Measurements from ENCODE around the gene TREML2.

GRCh38 chr6:41179163-41179562 is 21.8 kb downstream of the TREML2 start:
- TF ChIP-seq CTCF (conservative IDR thresholded peaks at IDR 0.05) (no peak), EZH2 (IDR thresholded peaks at IDR 0.05; ENCODE audit: low read depth) (no peak)
